Transverse colon (tissue), 4 donors: Measurements from ENCODE around the gene RHOH. TPM values are rescaled to one million over a fixed set of nuclear protein-coding genes. Genes with fewer than 3 reads are reported as not detected.
A peak's percentile ranks its signal among the peaks of the same experiment; 100 is the strongest.

Source experiments
- DNase-seq: peaks from one replicate; pipeline ENCODE4 v3.0.0-alpha.2; 2019
- H3K27ac ChIP-seq, 4 donors: fragments of 200-600 bp; sonication (generic); 2 replicates each; pipeline ENCODE4 v1.5.1; 2016 to 2018; ENCODE audit warnings: inconsistent platforms in 4 of 4
- H3K27me3 ChIP-seq: fragments of 200-600 bp; sonication (generic); 2 replicates; pipeline ENCODE4 v1.5.1; 2017; ENCODE audit warnings: inconsistent platforms
- H3K36me3 ChIP-seq, 4 donors: fragments of 200-600 bp; sonication (generic); 2 replicates each; pipeline ENCODE4 v1.5.1; 2017 to 2019; ENCODE audit warnings: inconsistent platforms in 4 of 4
- H3K4me1 ChIP-seq, 4 donors: fragments of 200-600 bp; sonication (generic); 2 replicates each; pipeline ENCODE4 v1.5.1; 2017 to 2020; ENCODE audit warnings: inconsistent platforms in 4 of 4
- H3K4me3 ChIP-seq, 4 donors: fragments of 200-600 bp; sonication (generic); 1 replicate in 1 of 4; 2 replicates in 3 of 4; pipeline versions ENCODE4 v1.5.1 to v1.6.1; 2017 to 2019; ENCODE audit warnings: inconsistent platforms in 4 of 4
- H3K9me3 ChIP-seq, 2 donors: fragments of 200-600 bp; sonication (generic); 2 replicates each; pipeline ENCODE4 v1.5.1; 2017 to 2019; ENCODE audit warnings: inconsistent platforms in 2 of 2
- EP300 ChIP-seq: sonication (generic); formaldehyde crosslinking; IDR thresholded peaks from one replicate; pipeline ENCODE4 v1.6.1; 2017; ENCODE audit warnings: antibody characterized with exemption, low read depth
- POLR2A ChIP-seq: fragments of 450-650 bp; IDR thresholded peaks from one replicate; pipeline ENCODE4 v1.6.1; 2016; ENCODE audit warnings: antibody characterized with exemption, mild to moderate bottlenecking, moderate library complexity
- POLR2AphosphoS5 ChIP-seq, 3 donors: sonication (generic); formaldehyde crosslinking; IDR thresholded peaks; one replicate each; pipeline ENCODE4 v1.6.1; 2016; ENCODE audit warnings: antibody characterized with exemption in 3 of 3
- WGBS, 2 donors: methylation state at CpG; one replicate each; pipeline ENCODE4 v1.1.5; 2018; ENCODE audit warnings: low coverage in 1 of 2; 5-methylcytosine and 5-hydroxymethylcytosine counted together
- in situ Hi-C, 4 donors: fragments of 200-750 bp; cut with MboI; loops; one replicate each; pipeline versions ENCODE4 v1.15.0 to v1.15.1; 2017; ENCODE audit warnings: low sequenced_read_pairs in 3 of 4, low pct_ligation_motif_present in 1 of 4, low pct_unique_long_range_greater_than_20kb in 1 of 4
- intact Hi-C: fragments of 100-400 bp; cut with DNase I; formaldehyde crosslinking; loops from one replicate; pipeline ENCODE4 v1.15.1; 2023; ENCODE audit warnings: low total_unique reads
- total RNA-seq, 4 donors: library from RNA; depleted of rRNA; stranded (reverse); fragments of >200 nt; gene quantifications; one replicate each; pipeline ENCODE4 v1.1.0, GENCODE V29; 2016
- TF ChIP-seq, protein P1 (sequence below), 5 experiments: fragments of 200-600 bp in 3 of 5; fragments of 450-650 bp in 2 of 5; sonication (generic) in 3 of 5; IDR thresholded peaks; 1 replicate in 2 of 5; 2 replicates in 3 of 5; pipeline ENCODE4 v1.5.1; 2016 to 2017; ENCODE audit warnings: antibody characterized with exemption in 5 of 5, inconsistent platforms in 3 of 5, mild to moderate bottlenecking in 2 of 5, moderate library complexity in 1 of 5

Gene RHOH
- total RNA-seq, 4 donors from 2014 or later = 4.1 to 10.3 (median 4.1) TPM; not detected in 1

GRCh38 chr4:40238008-40238699 lies 41.3 kb downstream of the RHOH start:
- DNase-seq = no peak
- TF ChIP-seq POLR2A (no peak), POLR2AphosphoS5 (IDR thresholded peaks at IDR 0.05) (no peak), EP300 (no peak)
- TF ChIP-seq, protein P1, sequence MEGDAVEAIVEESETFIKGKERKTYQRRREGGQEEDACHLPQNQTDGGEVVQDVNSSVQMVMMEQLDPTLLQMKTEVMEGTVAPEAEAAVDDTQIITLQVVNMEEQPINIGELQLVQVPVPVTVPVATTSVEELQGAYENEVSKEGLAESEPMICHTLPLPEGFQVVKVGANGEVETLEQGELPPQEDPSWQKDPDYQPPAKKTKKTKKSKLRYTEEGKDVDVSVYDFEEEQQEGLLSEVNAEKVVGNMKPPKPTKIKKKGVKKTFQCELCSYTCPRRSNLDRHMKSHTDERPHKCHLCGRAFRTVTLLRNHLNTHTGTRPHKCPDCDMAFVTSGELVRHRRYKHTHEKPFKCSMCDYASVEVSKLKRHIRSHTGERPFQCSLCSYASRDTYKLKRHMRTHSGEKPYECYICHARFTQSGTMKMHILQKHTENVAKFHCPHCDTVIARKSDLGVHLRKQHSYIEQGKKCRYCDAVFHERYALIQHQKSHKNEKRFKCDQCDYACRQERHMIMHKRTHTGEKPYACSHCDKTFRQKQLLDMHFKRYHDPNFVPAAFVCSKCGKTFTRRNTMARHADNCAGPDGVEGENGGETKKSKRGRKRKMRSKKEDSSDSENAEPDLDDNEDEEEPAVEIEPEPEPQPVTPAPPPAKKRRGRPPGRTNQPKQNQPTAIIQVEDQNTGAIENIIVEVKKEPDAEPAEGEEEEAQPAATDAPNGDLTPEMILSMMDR (IDR thresholded peaks at IDR 0.05) = no peak
- Histone ChIP-seq H3K36me3 (no peaks in the 10 kb centered on the region), H3K27me3 (no peaks in the 10 kb centered on the region), H3K27ac (peak overlapping the region in 1 of 4 donors; percentile 19), H3K9me3 (no peaks in the 10 kb centered on the region), H3K4me1 (peaks cover 0 to 6% (median 0%) of the 10 kb centered on the region in 4 donors), H3K4me3 (no peak overlapping the region)
- intact Hi-C loops = no loop called here
- 70 to 85% methylated on average over 2 to 12 of the region's 12 CpGs for WGBS, 2 donors
- in situ Hi-C loops = no loop called here

DNA sequence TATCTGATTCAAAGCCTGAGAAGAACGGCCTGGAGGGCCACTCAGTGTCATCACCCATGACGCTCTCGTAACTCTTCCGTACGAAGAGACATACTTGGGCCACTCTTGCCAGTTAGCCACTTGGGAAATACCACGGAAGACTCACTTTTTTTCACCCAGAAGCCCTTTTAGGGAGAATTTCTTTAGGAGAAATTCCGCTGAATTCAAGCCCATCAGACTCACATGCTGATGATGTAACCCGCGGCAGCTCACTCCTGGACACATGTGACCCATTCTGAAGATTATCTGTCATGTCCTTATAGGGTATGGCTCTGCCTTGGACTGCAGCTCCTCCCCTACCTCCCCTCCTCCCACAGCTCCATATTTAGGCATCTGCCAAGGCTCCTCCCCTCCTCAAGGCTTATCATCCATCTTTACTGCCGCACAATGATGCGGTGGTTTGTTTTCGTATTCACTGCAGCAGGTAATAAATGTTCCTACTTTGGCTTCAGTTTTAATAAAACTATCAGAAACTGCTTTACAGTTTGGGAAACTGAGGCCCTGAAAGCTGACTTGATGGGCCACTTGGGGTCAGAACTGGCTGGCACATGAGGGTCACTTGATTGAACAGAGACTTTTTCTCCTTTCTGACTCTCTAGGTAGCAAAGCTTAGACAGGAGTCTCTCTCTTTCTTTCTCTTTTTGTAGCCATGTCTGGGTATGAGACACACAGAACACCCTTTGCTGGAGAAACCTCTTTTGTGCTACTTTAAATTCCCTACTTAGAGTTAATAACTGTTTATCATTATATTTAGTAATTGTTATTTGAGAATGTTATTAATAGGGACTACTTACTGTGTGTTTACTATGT lies 42.1 kb downstream of the RHOH start:
- H3K27ac ChIP-seq = peak overlapping the region in 1 of 4 donors; percentile 19
- peak; percentile 22 for DNase-seq
- WGBS, 2 donors = 80% methylated on average over 2 to 12 of the region's 12 CpGs

GRCh38 chr4:40240040-40240653 lies 43.3 kb downstream of the RHOH start:
- no peaks in the 10 kb centered on the region for H3K9me3 ChIP-seq
- in situ Hi-C loops = no loop called here
- no peak overlapping the region for H3K4me3 ChIP-seq
- H3K36me3 ChIP-seq = no peaks in the 10 kb centered on the region
- no peaks in the 10 kb centered on the region for H3K27me3 ChIP-seq
- TF ChIP-seq, protein P1 (IDR thresholded peaks at IDR 0.05) = no peak
- TF ChIP-seq EP300 (no peak), POLR2AphosphoS5 (IDR thresholded peaks at IDR 0.05) (no peak), POLR2A (no peak)
- H3K27ac ChIP-seq = no peak overlapping the region
- peaks cover 0 to 6% (median 0%) of the 10 kb centered on the region in 4 donors for H3K4me1 ChIP-seq
- DNase-seq = no peak
- WGBS, 2 donors = 86% methylated on average over 4 of the region's 4 CpGs; no CpG with 5 or more reads in 1 of the 2 donors
- intact Hi-C loops = no loop called here

More for the DNA sequence above, 42.1 kb downstream of the RHOH start:
- Histone ChIP-seq H3K9me3 (no peaks in the 10 kb centered on the region), H3K4me1 (peaks cover 0 to 6% (median 0%) of the 10 kb centered on the region in 4 donors), H3K36me3 (no peaks in the 10 kb centered on the region), H3K4me3 (no peak overlapping the region), H3K27me3 (no peaks in the 10 kb centered on the region)
- in situ Hi-C loops = no loop called here
- intact Hi-C loops = no loop called here
- no peak for TF ChIP-seq POLR2AphosphoS5 (IDR thresholded peaks at IDR 0.05)
- TF ChIP-seq, protein P1 (IDR thresholded peaks at IDR 0.05) = no peak
- no peak for TF ChIP-seq EP300
- no peak for TF ChIP-seq POLR2A

GRCh38 chr4:40241026-40241425 lies 44.2 kb downstream of the RHOH start:
- DNase-seq = no peak
- TF ChIP-seq POLR2AphosphoS5 (IDR thresholded peaks at IDR 0.05) = no peak
- TF ChIP-seq, protein P1 (IDR thresholded peaks at IDR 0.05) = no peak
- no peak for TF ChIP-seq POLR2A
- TF ChIP-seq EP300 = no peak
- intact Hi-C loops (no loop called here), in situ Hi-C loops (no loop called here)
- Histone ChIP-seq H3K27me3 (no peaks in the 10 kb centered on the region), H3K9me3 (no peaks in the 10 kb centered on the region), H3K4me3 (no peak overlapping the region), H3K27ac (no peak overlapping the region), H3K4me1 (peaks cover 0 to 6% (median 0%) of the 10 kb centered on the region in 4 donors), H3K36me3 (no peaks in the 10 kb centered on the region)
- WGBS, 2 donors = 66% methylated on average over 4 of the region's 4 CpGs; no CpG with 5 or more reads in 1 of the 2 donors
